CD4-positive, alpha-beta T cell treated with Interleukin-6 for 4 hours (primary cell): ENCODE data around the gene MRPS10.
"Not testable (repeated sequence)": the region's sequence is repeated elsewhere in the genome, so short reads cannot be mapped to it uniquely, and the experiment has no call there.

Experiments
- DNase-seq: peaks from one replicate; pipeline ENCODE4 v3.0.0-alpha.2; 2020; ENCODE audit warnings: mixed read lengths

MRPS10 gene

DNA sequence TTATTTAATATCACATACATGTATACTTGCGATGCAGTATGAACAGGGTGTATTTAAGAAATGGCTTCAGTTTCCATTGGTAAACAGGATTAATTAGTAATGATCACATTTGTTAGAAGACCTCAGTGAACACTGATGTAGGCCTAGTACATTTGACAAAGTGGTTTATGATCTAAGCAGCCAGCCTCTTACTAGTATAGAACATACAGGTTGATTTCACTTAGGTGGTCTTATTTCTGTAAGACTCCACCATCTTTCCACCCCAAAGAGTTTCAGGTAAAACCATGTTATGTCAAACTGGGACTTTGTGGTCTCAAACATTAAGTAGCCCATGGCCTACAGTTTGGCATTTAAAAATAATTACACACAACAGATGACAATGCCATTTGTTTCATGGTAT is 20.2 kb upstream of the MRPS10 start:
- DNase-seq, result no peak

- no peak for DNase-seq
Observed at GRCh38 chr6:42236682-42237473, 19.2 kb upstream of the MRPS10 start.

- DNase-seq, result no peak
Observed at GRCh38 chr6:42236030-42236429, 18.4 kb upstream of the MRPS10 start.

- DNase-seq, result no peak
Observed at GRCh38 chr6:42232035-42232434, 14.4 kb upstream of the MRPS10 start.

GRCh38 chr6:42230345-42231321 is 13.0 kb upstream of the MRPS10 start:
- DNase-seq, result no peak

DNA sequence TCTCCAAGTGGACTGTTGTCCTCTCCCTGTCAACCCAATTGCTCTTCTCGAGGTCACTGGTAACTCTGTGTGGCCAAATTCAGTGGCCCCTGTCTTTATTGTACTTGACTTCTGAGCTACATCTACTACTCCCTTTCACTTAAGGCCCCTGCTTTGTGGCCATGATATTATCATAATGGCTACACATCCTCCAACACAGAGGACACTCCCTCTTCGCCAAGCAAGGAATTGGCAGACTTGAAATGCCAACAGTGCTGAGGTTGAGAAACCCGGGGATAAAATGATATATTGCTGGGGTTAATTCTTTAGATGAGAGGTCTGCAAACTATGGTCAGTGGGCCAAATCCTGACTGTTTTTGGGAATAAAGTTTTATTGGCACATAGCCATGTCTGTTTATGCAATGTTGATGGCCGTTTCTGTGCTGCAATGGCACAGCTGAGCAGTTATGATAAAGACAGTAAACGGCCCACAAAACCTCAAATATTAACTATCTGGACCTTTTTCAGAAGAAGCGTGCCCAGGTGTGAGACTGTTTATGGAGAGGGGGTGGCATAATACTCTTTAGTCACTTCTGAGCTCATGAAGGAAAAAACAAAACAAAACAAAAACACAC is 12.0 kb upstream of the MRPS10 start:
- DNase-seq, result no peak

DNA sequence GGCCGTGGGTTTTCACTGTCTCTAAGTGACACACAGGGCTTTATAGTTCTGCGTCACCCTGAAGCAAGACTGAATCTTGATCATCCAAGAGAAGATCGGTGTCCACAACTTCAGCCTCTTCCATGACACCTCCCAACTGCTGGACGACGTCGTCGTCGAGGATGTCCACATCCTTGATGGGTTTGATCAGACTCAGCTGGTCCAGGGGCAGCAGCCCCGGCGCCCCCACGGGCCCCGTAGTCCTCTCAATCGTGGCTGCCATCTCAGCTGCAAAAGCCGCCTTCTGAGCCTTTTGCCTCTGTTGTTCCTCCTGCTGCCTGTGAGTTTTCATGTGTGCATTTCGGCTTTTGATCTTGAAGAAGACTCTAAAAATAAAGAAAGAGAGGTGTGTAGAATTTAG is 10.6 kb upstream of the MRPS10 start:
- no peak for DNase-seq

DNA sequence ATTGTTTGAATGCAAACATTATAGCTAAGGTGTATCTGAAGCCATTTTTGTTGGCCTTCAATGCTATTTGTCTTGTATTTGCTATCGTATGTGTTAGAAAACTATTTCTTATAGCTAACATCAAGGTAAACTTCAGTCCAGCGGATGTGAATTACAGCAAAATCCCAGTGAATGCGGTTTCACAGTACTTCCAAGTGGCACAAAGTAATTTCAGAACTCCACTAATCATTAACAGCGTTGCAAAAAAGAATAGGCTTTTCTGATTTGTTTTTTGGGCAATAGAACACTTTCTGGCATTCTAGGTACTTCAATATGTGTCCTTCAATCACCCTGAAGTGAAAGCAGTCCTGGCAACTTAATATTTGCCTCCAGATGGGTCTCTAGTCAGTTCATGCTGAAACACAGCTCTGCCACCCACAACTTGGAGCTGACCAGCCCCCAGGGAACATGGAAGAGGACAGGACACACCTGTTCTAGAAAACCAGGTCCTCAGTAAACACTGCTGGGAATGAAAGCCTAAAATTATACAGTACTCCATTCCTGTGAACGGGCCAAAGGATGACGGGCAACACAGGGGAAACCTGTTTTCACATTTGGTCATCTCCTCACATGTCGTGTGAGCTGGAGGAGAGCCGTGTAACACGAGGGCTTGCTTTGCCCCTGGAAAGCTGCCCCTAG is 9.7 kb upstream of the MRPS10 start:
- no peak for DNase-seq

GRCh38 chr6:42226645-42227143 is 9.0 kb upstream of the MRPS10 start:
- DNase-seq, result no peak

DNA sequence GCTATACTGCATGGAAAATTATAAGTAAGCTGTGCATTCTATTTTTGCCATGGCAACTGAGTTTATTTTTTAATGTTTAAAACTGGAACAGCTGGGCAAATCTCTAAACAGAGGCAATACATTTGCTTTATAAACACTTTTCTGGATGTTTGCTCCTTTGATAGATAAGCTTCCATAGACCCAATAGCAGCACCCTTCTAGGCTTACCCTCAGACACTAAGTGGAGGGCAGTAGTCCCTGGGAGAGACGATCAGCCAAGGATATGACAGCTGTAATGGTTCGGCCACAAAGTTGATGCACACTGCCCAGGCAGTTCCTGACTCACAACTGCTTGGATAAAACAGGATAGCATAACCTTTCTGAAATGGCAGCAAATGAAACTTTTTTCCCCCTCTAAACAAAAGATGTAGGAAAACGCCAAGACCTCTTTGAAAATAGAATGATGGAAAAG is 8.5 kb upstream of the MRPS10 start:
- DNase-seq, result no peak

DNA sequence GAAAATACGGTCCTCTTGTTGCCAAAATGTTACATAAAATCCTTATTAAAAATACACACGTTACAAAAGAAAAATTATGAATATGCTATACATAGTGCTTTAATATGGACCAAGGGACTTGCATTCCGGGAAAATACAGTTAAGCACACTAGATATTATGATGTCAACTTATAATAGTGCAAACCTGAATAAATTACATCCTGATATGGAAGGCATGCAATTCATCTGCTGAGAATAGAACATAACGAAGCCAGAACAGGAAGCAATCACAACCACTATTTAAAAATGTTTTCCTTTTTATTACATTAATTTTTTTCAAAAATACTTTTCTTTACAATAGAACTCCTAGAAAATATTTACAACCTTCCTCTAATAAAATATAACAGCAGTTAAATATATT is 7.8 kb upstream of the MRPS10 start:
- DNase-seq, result no peak

- no peak for DNase-seq
Observed at GRCh38 chr6:42225029-42225339, 7.3 kb upstream of the MRPS10 start.

- DNase-seq, result no peak
Observed at GRCh38 chr6:42224222-42225028, 6.8 kb upstream of the MRPS10 start.

DNA sequence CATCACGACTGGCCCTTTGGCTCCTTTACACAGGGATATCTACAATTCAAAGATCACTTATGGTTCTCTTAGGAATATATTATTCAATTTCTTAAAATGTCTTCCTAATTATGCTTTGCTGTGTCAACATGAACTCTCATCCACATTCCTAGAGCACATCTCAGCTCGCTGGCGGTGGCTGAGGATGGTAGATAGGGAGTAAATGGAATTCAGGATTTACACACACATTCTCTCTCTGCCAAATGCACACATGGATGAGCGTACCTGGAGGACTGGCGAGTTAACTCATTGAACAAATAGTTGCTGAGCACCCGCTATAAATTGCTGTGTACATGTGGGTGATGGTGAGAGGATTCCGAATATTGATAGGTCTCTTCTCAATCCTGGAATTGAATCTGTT is 4.8 kb upstream of the MRPS10 start:
- no peak for DNase-seq

DNA sequence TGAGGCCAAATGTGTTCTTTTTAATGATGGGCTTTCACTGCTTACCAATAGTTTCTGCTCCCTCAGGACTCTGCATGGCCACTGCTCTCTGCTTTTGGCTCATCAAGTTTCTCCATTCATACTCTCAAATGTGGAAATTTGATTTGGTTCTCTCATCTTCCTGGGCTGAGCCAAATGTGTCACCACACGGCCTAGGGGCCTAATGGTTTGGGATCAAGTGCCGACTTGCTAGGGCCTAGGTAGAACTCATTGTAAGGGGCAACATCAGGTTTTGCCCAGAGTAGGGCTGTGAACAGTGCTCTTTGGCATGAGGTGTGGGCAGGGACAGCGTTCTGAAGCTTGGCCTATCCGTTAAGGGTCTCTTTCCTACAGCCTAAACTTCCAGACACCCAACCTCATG is 3.9 kb upstream of the MRPS10 start:
- no peak for DNase-seq

DNA sequence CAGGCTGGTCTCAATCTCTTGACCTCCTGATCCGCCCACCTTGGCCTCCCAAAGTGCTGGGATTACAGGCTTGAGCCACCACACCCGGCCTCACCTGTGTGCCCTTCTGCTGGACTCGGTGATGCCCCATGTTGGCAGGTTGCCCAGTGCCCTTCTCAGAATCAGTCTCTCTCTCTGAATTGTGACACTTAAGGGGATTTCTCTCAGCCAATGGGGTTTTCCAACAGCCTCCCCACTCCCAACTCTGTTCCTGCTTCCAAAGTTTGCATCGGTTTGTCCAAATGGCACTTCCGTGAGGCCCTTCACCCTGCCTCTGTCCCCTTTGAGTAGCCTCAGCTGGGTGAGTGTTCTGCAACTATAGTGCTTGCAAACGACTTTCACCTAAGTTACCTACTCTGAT is 3.1 kb upstream of the MRPS10 start:
- no peak for DNase-seq

GRCh38 chr6:42217157-42217518 is 523 bp downstream of the MRPS10 start:
- DNase-seq, result no peak

DNA sequence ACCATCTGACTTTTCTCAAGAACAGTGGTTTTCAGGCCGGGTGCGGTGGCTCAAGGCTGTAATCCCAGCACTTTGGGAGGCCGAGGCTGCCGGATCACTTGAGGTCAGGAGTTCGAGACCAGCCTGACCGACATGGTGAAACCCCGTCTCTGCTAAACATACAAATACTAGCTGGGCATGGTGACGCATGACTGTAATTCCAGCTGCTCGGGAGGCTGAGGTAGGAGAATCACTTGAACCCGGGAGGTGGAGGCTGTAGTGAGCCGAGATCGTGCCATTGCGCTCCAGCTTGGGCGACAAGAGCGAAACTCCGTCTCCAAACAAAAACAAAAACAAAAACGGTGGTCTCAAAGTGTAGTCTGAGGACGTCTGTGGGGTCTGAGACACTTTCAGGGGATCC is 1.2 kb downstream of the MRPS10 start:
- DNase-seq, result not testable (repeated sequence)

- DNase-seq, result no peak
Observed at GRCh38 chr6:42212442-42212841, 5.2 kb downstream of the MRPS10 start.

- no peak for DNase-seq
Observed at GRCh38 chr6:42211726-42212125, 5.9 kb downstream of the MRPS10 start.

- DNase-seq, result no peak
Observed at GRCh38 chr6:42210551-42210950, 7.1 kb downstream of the MRPS10 start.

- DNase-seq, result not testable (repeated sequence)
Observed at GRCh38 chr6:42207559-42207958, 10.1 kb downstream of the MRPS10 start.
